ENCODE results near the gene CEACAM16. TPM values are rescaled to one million over a fixed set of nuclear protein-coding genes. Genes with fewer than 3 reads are reported as not detected.

CEACAM16 gene
- polyA plus RNA-seq, 1 donor (not counting 4 experiments of a cell fraction or from before 2014, with no cell fraction given): not detected

DNA sequence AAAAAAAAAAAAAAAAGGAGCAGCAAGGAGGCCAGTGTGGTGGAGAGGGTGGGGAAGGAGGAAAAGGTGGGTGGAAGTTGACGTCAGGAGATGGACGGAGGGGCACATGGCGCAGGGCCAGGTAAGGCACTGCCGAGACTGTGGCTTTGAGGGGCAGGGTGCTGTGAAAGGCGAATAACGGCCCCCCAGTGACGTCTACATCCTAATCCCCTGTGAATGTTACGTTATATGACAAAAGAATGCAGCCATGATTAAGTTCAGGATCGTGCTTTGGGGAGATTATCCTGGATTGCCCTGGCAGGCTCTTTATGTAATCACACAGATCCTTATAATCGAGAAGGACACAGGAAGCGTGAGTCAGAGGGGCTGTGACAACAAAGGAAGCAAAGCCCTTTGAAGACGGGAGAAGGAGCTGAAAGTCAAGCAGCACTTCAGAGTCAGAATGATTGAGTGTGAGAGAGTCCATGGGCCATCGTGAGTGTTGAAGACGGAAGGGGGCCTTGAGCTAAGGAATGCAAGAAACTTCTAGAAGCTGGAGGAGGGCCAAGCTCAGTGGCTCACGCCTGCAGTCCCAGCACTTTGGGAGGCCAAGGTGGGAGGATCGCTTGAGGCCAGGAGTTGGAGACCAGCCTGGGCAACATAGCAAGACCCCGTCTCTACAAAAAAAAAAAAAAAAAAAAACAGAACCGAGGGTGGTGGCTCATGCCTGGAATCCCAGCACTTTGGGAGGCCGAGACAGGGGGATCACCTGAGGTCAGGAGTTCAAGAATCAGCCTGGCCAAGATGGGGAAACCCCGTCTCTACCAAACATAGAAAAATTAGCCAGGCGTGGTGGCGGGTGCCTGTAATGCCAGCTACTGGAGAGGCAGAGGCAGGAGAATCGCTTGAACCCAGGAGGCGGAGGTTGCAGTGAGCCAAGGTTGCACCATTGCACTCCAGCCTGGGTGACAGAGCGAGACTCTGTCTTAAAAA is 13.8 kb upstream of the CEACAM16 start:
- peak; percentile 53 for FAIRE-seq
- Histone ChIP-seq H3K9me1 (ENCODE audit: control insufficient read depth, extremely low read depth, insufficient read depth, low read length) (no peaks in the 10 kb centered on the region), H3K27me3 (ENCODE audit: control insufficient read depth, extremely low read depth, insufficient read depth, low read length) (no peaks in the 10 kb centered on the region), H3K36me3 (ENCODE audit: control insufficient read depth in 2 of 2, extremely low read depth in 1 of 2, insufficient read depth in 2 of 2, low read length in 2 of 2) (peaks cover 0 to 3% of the 10 kb centered on the region in 2 experiments), H3K4me3 (ENCODE audit: control insufficient read depth in 2 of 3, extremely low read depth in 1 of 3, insufficient read depth in 2 of 3, low read depth in 1 of 3, low read length in 3 of 3) (no peak overlapping the region), H3K4me2 (ENCODE audit: control insufficient read depth, extremely low read depth, insufficient read depth, low read depth, low read length) (peak overlapping the region; percentile 6), H3K79me2 (ENCODE audit: control insufficient read depth, insufficient read depth, low read length) (no peaks in the 10 kb centered on the region), H2AFZ (ENCODE audit: control insufficient read depth, low read length) (no peak overlapping the region), H3K9ac (ENCODE audit: control insufficient read depth, extremely low read depth, insufficient read depth, low read length) (no peak overlapping the region), H3K4me1 (ENCODE audit: control insufficient read depth, extremely low read depth, insufficient read depth, low read length) (peaks cover 11% of the 10 kb centered on the region), H3K9me3 (ENCODE audit: control insufficient read depth, low read depth, low read length) (no peaks in the 10 kb centered on the region), H3K27ac (ENCODE audit: control insufficient read depth, insufficient read depth, low read length) (no peak overlapping the region), H4K20me1 (ENCODE audit: control insufficient read depth, extremely low read depth, insufficient read depth, low read length) (no peaks in the 10 kb centered on the region)
- dilution Hi-C loops (cut with MboI; ENCODE audit: extremely low pct_ligation_motif_present, low sequenced_read_pairs): no loop called here
- DNase-seq (ENCODE audit: low read depth, low spot score): no peak
- no peak for TF ChIP-seq EZH2 (IDR thresholded peaks at IDR 0.05; ENCODE audit: low read length)
- TF ChIP-seq, protein P1, sequence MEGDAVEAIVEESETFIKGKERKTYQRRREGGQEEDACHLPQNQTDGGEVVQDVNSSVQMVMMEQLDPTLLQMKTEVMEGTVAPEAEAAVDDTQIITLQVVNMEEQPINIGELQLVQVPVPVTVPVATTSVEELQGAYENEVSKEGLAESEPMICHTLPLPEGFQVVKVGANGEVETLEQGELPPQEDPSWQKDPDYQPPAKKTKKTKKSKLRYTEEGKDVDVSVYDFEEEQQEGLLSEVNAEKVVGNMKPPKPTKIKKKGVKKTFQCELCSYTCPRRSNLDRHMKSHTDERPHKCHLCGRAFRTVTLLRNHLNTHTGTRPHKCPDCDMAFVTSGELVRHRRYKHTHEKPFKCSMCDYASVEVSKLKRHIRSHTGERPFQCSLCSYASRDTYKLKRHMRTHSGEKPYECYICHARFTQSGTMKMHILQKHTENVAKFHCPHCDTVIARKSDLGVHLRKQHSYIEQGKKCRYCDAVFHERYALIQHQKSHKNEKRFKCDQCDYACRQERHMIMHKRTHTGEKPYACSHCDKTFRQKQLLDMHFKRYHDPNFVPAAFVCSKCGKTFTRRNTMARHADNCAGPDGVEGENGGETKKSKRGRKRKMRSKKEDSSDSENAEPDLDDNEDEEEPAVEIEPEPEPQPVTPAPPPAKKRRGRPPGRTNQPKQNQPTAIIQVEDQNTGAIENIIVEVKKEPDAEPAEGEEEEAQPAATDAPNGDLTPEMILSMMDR (optimal IDR thresholded peaks at IDR 0.05 in 1 of 3, IDR thresholded peaks at IDR 0.05 in 1 of 3, conservative IDR thresholded peaks at IDR 0.05 in 1 of 3; ENCODE audit: extremely low read depth in 1 of 3, insufficient read depth in 2 of 3, low read length in 3 of 3): no peak

DNA sequence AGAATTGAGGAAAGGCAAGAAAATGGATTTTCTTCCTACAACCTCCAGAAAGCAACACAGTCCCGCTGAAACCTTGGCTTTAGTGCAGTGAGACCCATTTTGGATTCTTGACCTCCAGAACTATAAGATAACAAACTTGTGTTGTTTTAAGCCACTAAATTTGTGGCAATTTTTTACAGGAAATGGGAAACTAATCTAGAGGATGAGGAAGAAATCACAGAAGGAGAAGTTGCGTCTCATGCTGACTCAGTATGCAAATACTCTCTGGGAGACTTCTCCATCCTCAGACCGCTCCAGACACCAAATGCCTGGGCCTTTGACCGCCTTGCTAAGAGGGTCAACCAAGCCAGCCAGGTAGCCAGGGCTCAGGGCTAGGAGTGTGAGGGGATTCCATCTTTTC is 13.1 kb upstream of the CEACAM16 start:
- no peaks in the 10 kb centered on the region for H3K9me3 ChIP-seq (ENCODE audit: control insufficient read depth, low read depth, low read length)
- H3K79me2 ChIP-seq (ENCODE audit: control insufficient read depth, insufficient read depth, low read length): no peaks in the 10 kb centered on the region
- peaks cover 0 to 3% of the 10 kb centered on the region in 2 experiments for H3K36me3 ChIP-seq (ENCODE audit: control insufficient read depth in 2 of 2, extremely low read depth in 1 of 2, insufficient read depth in 2 of 2, low read length in 2 of 2)
- no peaks in the 10 kb centered on the region for H3K27me3 ChIP-seq (ENCODE audit: control insufficient read depth, extremely low read depth, insufficient read depth, low read length)
- dilution Hi-C loops (cut with MboI; ENCODE audit: extremely low pct_ligation_motif_present, low sequenced_read_pairs): no loop called here
- H3K9ac ChIP-seq (ENCODE audit: control insufficient read depth, extremely low read depth, insufficient read depth, low read length): no peak overlapping the region
- H4K20me1 ChIP-seq (ENCODE audit: control insufficient read depth, extremely low read depth, insufficient read depth, low read length): no peaks in the 10 kb centered on the region
- H2AFZ ChIP-seq (ENCODE audit: control insufficient read depth, low read length): no peak overlapping the region
- TF ChIP-seq, protein P1 (optimal IDR thresholded peaks at IDR 0.05 in 1 of 3, IDR thresholded peaks at IDR 0.05 in 1 of 3, conservative IDR thresholded peaks at IDR 0.05 in 1 of 3; ENCODE audit: extremely low read depth in 1 of 3, insufficient read depth in 2 of 3, low read length in 3 of 3): no peak
- no peak for TF ChIP-seq EZH2 (IDR thresholded peaks at IDR 0.05; ENCODE audit: low read length)
- DNase-seq (ENCODE audit: low read depth, low spot score) (no peak), FAIRE-seq (no peak)
- no peak overlapping the region for H3K4me2 ChIP-seq (ENCODE audit: control insufficient read depth, extremely low read depth, insufficient read depth, low read depth, low read length)
- H3K4me1 ChIP-seq (ENCODE audit: control insufficient read depth, extremely low read depth, insufficient read depth, low read length): peaks cover 11% of the 10 kb centered on the region
- no peak overlapping the region for H3K4me3 ChIP-seq (ENCODE audit: control insufficient read depth in 2 of 3, extremely low read depth in 1 of 3, insufficient read depth in 2 of 3, low read depth in 1 of 3, low read length in 3 of 3)
- H3K27ac ChIP-seq (ENCODE audit: control insufficient read depth, insufficient read depth, low read length): no peak overlapping the region
- no peaks in the 10 kb centered on the region for H3K9me1 ChIP-seq (ENCODE audit: control insufficient read depth, extremely low read depth, insufficient read depth, low read length)
